H1 (cell line): ENCODE results near the gene CELF4. TPM values are rescaled to one million over a fixed set of nuclear protein-coding genes. Genes with fewer than 3 reads are reported as not detected.

Source experiments
- CTCF ChIA-PET: fragments of 300-600 bp; sonication (Branson Sonifier 250); formaldehyde crosslinking; loops from one replicate; lab custom pipeline; 2021; ENCODE audit not compliant: partially characterized antibody; lab: Charles Lee
- POLR2A ChIA-PET: fragments of 300-600 bp; sonication (Branson Sonifier 250); formaldehyde crosslinking; loops from one replicate; lab custom pipeline; 2021; ENCODE audit warnings: inconsistent platforms; ENCODE audit not compliant: partially characterized antibody; lab: Charles Lee
- DNase-seq, 2 experiments: peaks; one replicate each; pipeline versions ENCODE4 v3.0.0 to v3.0.0-alpha.2; 2010 to 2022; ENCODE audit warnings: low spot score in 2 of 2, low read depth in 1 of 2, mixed read lengths in 1 of 2
- FAIRE-seq: peaks from 2 replicates; lab custom pipeline; 2011; peaks lifted over from hg19 to GRCh38; lab: Jason Lieb, UNC
- H2AFZ ChIP-seq: 2 replicates; pipeline ENCODE4 v1.8.1; 2012; ENCODE audit warnings: low read length, inconsistent platforms
- H2AK5ac ChIP-seq: 2 replicates; pipeline ENCODE4 v1.6.1; 2013; ENCODE audit warnings: low read depth, low read length
- H2BK120ac ChIP-seq: replicated peaks from 2 replicates; pipeline ENCODE3; 2013; ENCODE audit warnings: low read depth, low read length, inconsistent platforms
- H2BK12ac ChIP-seq: 2 replicates; pipeline ENCODE4 v1.6.1; 2013; ENCODE audit warnings: low read depth, low read length
- H2BK15ac ChIP-seq: 2 replicates; pipeline ENCODE4 v1.6.1; 2013; ENCODE audit warnings: low read length
- H2BK20ac ChIP-seq: 2 replicates; pipeline ENCODE4 v1.6.1; 2013; ENCODE audit warnings: low read length
- H2BK5ac ChIP-seq: 2 replicates; pipeline ENCODE4 v1.6.1; 2013; ENCODE audit warnings: low read depth, low read length
- H3K14ac ChIP-seq: 2 replicates; pipeline ENCODE4 v1.6.1; 2013; ENCODE audit warnings: inconsistent platforms; ENCODE audit not compliant: insufficient read length
- H3K18ac ChIP-seq: 2 replicates; pipeline ENCODE4 v1.6.1; 2013; ENCODE audit warnings: low read length; ENCODE audit errors: extremely low read depth
- H3K23ac ChIP-seq: 2 replicates; pipeline ENCODE4 v1.6.1; 2013; ENCODE audit warnings: inconsistent platforms; ENCODE audit not compliant: insufficient read length
- H3K23me2 ChIP-seq: 2 replicates; pipeline ENCODE4 v1.6.1; 2013; ENCODE audit warnings: low read depth, low read length
- H3K27ac ChIP-seq: 2 replicates; pipeline ENCODE4 v1.6.1; 2011; ENCODE audit warnings: low read depth, low read length, inconsistent platforms
- H3K27me3 ChIP-seq, 4 experiments: replicated peaks in 1 of 4; 1 replicate in 1 of 4; 2 replicates in 3 of 4; pipeline versions ENCODE4 v1.6.1 to v1.8.1; 2011 to 2013; ENCODE audit warnings: low read length in 3 of 4, mild to moderate bottlenecking in 3 of 4, inconsistent platforms in 2 of 4, mixed read lengths in 2 of 4, moderate library complexity in 1 of 4; ENCODE audit not compliant: control insufficient read depth in 3 of 4, insufficient read depth in 3 of 4; ENCODE audit errors: extremely low read depth in 1 of 4
- H3K36me3 ChIP-seq, 4 experiments: 2 replicates each; pipeline versions ENCODE4 v1.6.1 to v1.8.1; 2011 to 2013; ENCODE audit warnings: mild to moderate bottlenecking in 4 of 4, low read length in 3 of 4, moderate library complexity in 2 of 4, control low read depth in 1 of 4, inconsistent platforms in 1 of 4; ENCODE audit not compliant: insufficient read depth in 4 of 4, control insufficient read depth in 2 of 4
- H3K4ac ChIP-seq: replicated peaks from 2 replicates; pipeline ENCODE3; 2013; ENCODE audit warnings: low read length, low read depth, mixed read lengths, inconsistent platforms; ENCODE audit not compliant: insufficient read length
- H3K4me1 ChIP-seq, 4 experiments: replicated peaks in 1 of 4; 1 replicate in 1 of 4; 2 replicates in 3 of 4; pipeline versions ENCODE4 v1.6.1 to v1.8.1; 2011 to 2013; ENCODE audit warnings: low read length in 3 of 4, inconsistent platforms in 2 of 4, mixed read lengths in 1 of 4; ENCODE audit not compliant: insufficient read depth in 4 of 4, control insufficient read depth in 3 of 4
- H3K4me2 ChIP-seq, 2 experiments: 2 replicates each; pipeline versions ENCODE4 v1.6.1 to v1.8.1; 2011 to 2013; ENCODE audit warnings: low read depth in 2 of 2, low read length in 2 of 2, control low read depth in 1 of 2, inconsistent platforms in 1 of 2, mild to moderate bottlenecking in 1 of 2; ENCODE audit not compliant: insufficient read depth in 1 of 2
- H3K4me3 ChIP-seq, 4 experiments: fragments of 200-600, 300-600 bp in 1 of 4; sonication (generic), shearing (Covaris generic), sonication (Bioruptor Twin) in 1 of 4; 2 replicates each; pipeline versions ENCODE4 v1.5.1 to v1.8.1; 2011 to 2016; ENCODE audit warnings: low read length in 4 of 4, low read depth in 3 of 4, control low read depth in 2 of 4, inconsistent platforms in 2 of 4, mild to moderate bottlenecking in 2 of 4, mixed read lengths in 1 of 4, moderate library complexity in 1 of 4; ENCODE audit not compliant: insufficient read depth in 2 of 4; ENCODE audit errors: extremely low read depth in 1 of 4
- H3K56ac ChIP-seq: replicated peaks from 2 replicates; pipeline ENCODE3; 2013; ENCODE audit warnings: low read depth, mild to moderate bottlenecking, mixed read lengths, low read length, inconsistent platforms; ENCODE audit not compliant: insufficient read length
- H3K79me1 ChIP-seq: 2 replicates; pipeline ENCODE4 v1.6.1; 2013; ENCODE audit warnings: low read depth, low read length, control low read depth
- H3K79me2 ChIP-seq, 2 experiments: 2 replicates each; pipeline versions ENCODE4 v1.6.1 to v1.8.1; 2012 to 2013; ENCODE audit warnings: low read length in 2 of 2, mild to moderate bottlenecking in 2 of 2, inconsistent platforms in 1 of 2; ENCODE audit not compliant: insufficient read depth in 2 of 2, control insufficient read depth in 1 of 2
- H3K9ac ChIP-seq, 4 experiments: replicated peaks in 1 of 4; 1 replicate in 1 of 4; 2 replicates in 3 of 4; pipeline versions ENCODE4 v1.6.1 to v1.8.1; 2011 to 2013; ENCODE audit warnings: low read depth in 3 of 4, low read length in 3 of 4, control low read depth in 2 of 4, mild to moderate bottlenecking in 2 of 4, moderate library complexity in 2 of 4, inconsistent platforms in 1 of 4; ENCODE audit errors: extremely low read depth in 1 of 4
- H3K9me3 ChIP-seq, 2 experiments: 2 replicates each; pipeline versions ENCODE4 v1.6.1 to v1.8.1; 2012 to 2013; ENCODE audit warnings: mild to moderate bottlenecking in 2 of 2, moderate library complexity in 2 of 2, control low read depth in 1 of 2, inconsistent platforms in 1 of 2, low read depth in 1 of 2, low read length in 1 of 2, mixed read lengths in 1 of 2; ENCODE audit not compliant: insufficient read depth in 2 of 2
- H4K20me1 ChIP-seq, 2 experiments: replicated peaks in 1 of 2; 2 replicates each; pipeline versions ENCODE3 to v1.8.1; 2011 to 2013; ENCODE audit warnings: inconsistent platforms in 2 of 2, low read length in 2 of 2, mild to moderate bottlenecking in 1 of 2; ENCODE audit not compliant: insufficient read depth in 2 of 2, control insufficient read depth in 1 of 2
- H4K5ac ChIP-seq: 2 replicates; pipeline ENCODE4 v1.6.1; 2013; ENCODE audit warnings: low read length, low read depth, mixed read lengths, inconsistent platforms; ENCODE audit not compliant: insufficient read length
- H4K8ac ChIP-seq: 2 replicates; pipeline ENCODE4 v1.8.0; 2013; ENCODE audit warnings: mild to moderate bottlenecking, moderate library complexity, low read length, inconsistent platforms; ENCODE audit not compliant: insufficient read depth; ENCODE audit errors: extremely low read depth
- H4K91ac ChIP-seq: replicated peaks from 2 replicates; pipeline ENCODE3; 2013; ENCODE audit warnings: low read length, mixed read lengths, inconsistent platforms; ENCODE audit not compliant: insufficient read length
- CHD1 ChIP-seq: IDR thresholded peaks from 2 replicates; pipeline ENCODE4 v1.6.1; 2012; ENCODE audit warnings: low read depth, low read length, improper control_type of control experiment
- JUND ChIP-seq: IDR thresholded peaks from 2 replicates; pipeline ENCODE4 v1.6.1; 2011; ENCODE audit warnings: mild to moderate bottlenecking, improper control_type of control experiment, low read length
- PHF8 ChIP-seq: fragments of 200-600 bp; sonication (generic); conservative IDR thresholded peaks from 2 replicates; pipeline ENCODE4 v1.7.1; 2012; ENCODE audit warnings: low read depth, mild to moderate bottlenecking, inconsistent platforms, low read length, moderate library complexity
- RFX5 ChIP-seq: IDR thresholded peaks from 2 replicates; pipeline ENCODE4 v1.6.1; 2011; ENCODE audit warnings: low read depth, low read length, improper control_type of control experiment, borderline replicate concordance
- SIX5 ChIP-seq: IDR thresholded peaks from 2 replicates; pipeline ENCODE4 v1.6.1; 2011; ENCODE audit warnings: mild to moderate bottlenecking, low read depth, low read length
- TAF7 ChIP-seq: optimal IDR thresholded peaks from 2 replicates; pipeline ENCODE3; 2011; ENCODE audit warnings: low read depth, mild to moderate bottlenecking, inconsistent platforms, low read length, moderate library complexity, borderline replicate concordance
- TEAD4 ChIP-seq: IDR thresholded peaks from 2 replicates; pipeline ENCODE4 v1.6.1; 2012; ENCODE audit warnings: low read depth, low read length, inconsistent platforms, mixed read lengths
- WGBS, 2 experiments: shearing (Covaris generic) in 1 of 2; methylation state at CpG; one replicate each; pipeline versions ENCODE4 v1.1.6 to v1.1.7; 2013 to 2015; ENCODE audit warnings: low lambda C conversion rate in 2 of 2, mixed read lengths in 2 of 2, inconsistent platforms in 1 of 2, low coverage in 1 of 2, missing lambda C conversion rate in 1 of 2; ENCODE audit not compliant: insufficient replicate concordance in 2 of 2, insufficient coverage in 1 of 2, insufficient read length in 1 of 2; ENCODE audit errors: extremely low coverage in 1 of 2, missing lambda C conversion rate in 1 of 2; 5-methylcytosine and 5-hydroxymethylcytosine counted together
- polyA plus RNA-seq, 7 experiments: library from polyadenylated mRNA; depleted of rRNA in 3 of 7; stranded (reverse) in 5 of 7; unstranded in 2 of 7; fragments of >200 nt in 5 of 7; fragments of 200-250 nt in 2 of 7; gene quantifications; 1 replicate in 5 of 7; 2 replicates in 1 of 7; 4 replicates in 1 of 7; pipeline versions ENCODE4 v1.2.1 to v1.2.3, GENCODE V29; 2011 to 2013; ENCODE audit warnings: missing spikeins in 2 of 7, mixed read lengths in 2 of 7
- total RNA-seq: library from RNA; stranded (reverse); fragmentation: NEBNext Ultra II Directional; extraction: Animal tissue kit (Norgen Biotek cat#: 25700); gene quantifications from 2 replicates; pipeline ENCODE4 v1.2.1, GENCODE V29; 2021
- TF ChIP-seq, protein P1 (sequence below): IDR thresholded peaks from 2 replicates; pipeline ENCODE4 v1.6.1; 2011; ENCODE audit warnings: low read depth, mild to moderate bottlenecking, low read length; ENCODE audit not compliant: insufficient read depth

Gene CELF4
- total and polyA plus RNA-seq, 2 of the 8 experiments (the other 6 are each of a cell fraction or from before 2014, with no cell fraction given): 1.6 to 3.4 TPM

DNA sequence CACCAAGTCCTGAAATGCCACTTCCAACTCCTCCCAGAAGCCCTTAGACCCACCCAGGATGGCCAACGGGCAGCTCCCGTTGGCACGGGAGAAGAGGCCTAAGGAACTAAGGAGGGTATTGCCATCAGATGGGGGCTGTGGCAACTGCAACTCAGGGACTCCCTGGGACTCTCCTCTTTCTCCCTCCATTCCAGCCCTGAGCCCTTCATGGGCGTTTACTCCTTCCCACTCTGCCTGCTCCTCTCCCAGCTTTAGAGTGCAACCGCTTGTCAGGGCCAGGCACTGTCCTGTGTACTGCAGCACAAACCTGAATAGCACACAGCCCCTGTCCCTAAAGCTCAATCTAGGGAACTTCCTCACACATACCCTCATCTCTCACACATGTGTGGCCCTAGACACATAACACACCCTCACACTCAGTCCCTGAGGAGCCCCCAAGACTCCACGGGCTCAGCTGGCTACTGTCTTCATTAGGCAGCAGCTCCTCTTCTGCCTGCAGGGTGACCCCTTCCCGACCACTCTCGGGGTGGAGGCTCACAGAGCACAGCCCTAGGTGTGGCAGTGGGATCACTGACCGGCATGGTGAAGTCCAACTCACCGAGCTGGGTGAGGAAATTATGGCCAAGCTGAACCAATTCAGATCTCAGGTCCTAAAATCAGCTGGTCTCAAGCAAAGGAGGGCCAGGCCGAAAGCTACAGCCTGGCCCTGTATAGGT, 316.3 kb downstream of the CELF4 start:
- Histone ChIP-seq H3K27me3 (peaks cover 2 to 22% (median 15%) of the 10 kb centered on the region in 4 experiments), H3K9me3 (no peaks in the 10 kb centered on the region), H3K14ac (no peak overlapping the region), H2BK5ac (no peak overlapping the region; the same call in 1 of the 2 replicates), H3K79me1 (no peaks in the 10 kb centered on the region; the same call in 1 of the 2 replicates), H2BK20ac (no peak overlapping the region), H3K4me1 (peaks cover 1 to 16% (median 8%) of the 10 kb centered on the region in 4 experiments), H4K8ac (peak overlapping the region; percentile 43; the same call in 1 of the 2 replicates), H3K56ac (no peak overlapping the region), H2BK120ac (no peak overlapping the region), H3K9ac (no peak overlapping the region), H3K4ac (peak overlapping the region; percentile 61), H3K4me2 (no peak overlapping the region), H3K36me3 (no peaks in the 10 kb centered on the region), H3K23me2 (peaks cover 7% of the 10 kb centered on the region; the same call in 1 of the 2 replicates), H3K18ac (no peak overlapping the region), H4K20me1 (peaks cover 0 to 6% of the 10 kb centered on the region in 2 experiments), H3K27ac (no peak overlapping the region), H3K4me3 (no peak overlapping the region), H2BK15ac (0 out of 2 replicates have a peak overlapping the region, but pooled peaks have one; percentile 16), H2BK12ac (no peak overlapping the region), H3K23ac (no peak overlapping the region), H2AK5ac (no peak overlapping the region), H4K91ac (no peak overlapping the region), H3K79me2 (no peaks in the 10 kb centered on the region), H2AFZ (no peak overlapping the region), H4K5ac (no peak overlapping the region)
- 85% methylated on average over 11 of the region's 11 CpGs; no CpG with 5 or more reads in 1 of the 2 experiments for WGBS, 2 experiments
- TF ChIP-seq PHF8 (no peak), JUND (no peak), TAF7 (no peak), TEAD4 (no peak), SIX5 (no peak), RFX5 (no peak), CHD1 (no peak)
- TF ChIP-seq, protein P1, sequence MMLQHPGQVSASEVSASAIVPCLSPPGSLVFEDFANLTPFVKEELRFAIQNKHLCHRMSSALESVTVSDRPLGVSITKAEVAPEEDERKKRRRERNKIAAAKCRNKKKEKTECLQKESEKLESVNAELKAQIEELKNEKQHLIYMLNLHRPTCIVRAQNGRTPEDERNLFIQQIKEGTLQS: no peak
- DNase-seq (no peak), FAIRE-seq (no peak)
- CTCF ChIA-PET: interaction anchor here (0.7 to 4.7 kb wide), 16 partner anchors 9 to 307 kb away, joined by 3 to 36 read pairs (median 3); no protein-coding TSS in a partner anchor
- POLR2A ChIA-PET: interaction anchor here (2.7 kb wide), 1 partner anchor 9 kb away, joined by 10 read pairs; no protein-coding TSS in a partner anchor
